HepG2 (cell line): ENCODE data around the gene ARHGAP9. TPM values are rescaled to one million over a fixed set of nuclear protein-coding genes. Genes with fewer than 3 reads are reported as not detected.

ENCODE experiments used
- DMAP1 ChIP-seq: IDR thresholded peaks from 2 replicates; pipeline ENCODE4 v1.6.1; 2016
- GZF1 ChIP-seq: sonication (generic); formaldehyde crosslinking; IDR thresholded peaks from 2 replicates; pipeline ENCODE4 v1.5.1; 2020; ENCODE audit warnings: mild to moderate bottlenecking, missing genetic modification reagents
- KDM4B ChIP-seq: sonication (generic); formaldehyde crosslinking; IDR thresholded peaks from 2 replicates; pipeline ENCODE4 v1.4.0; 2020; ENCODE audit warnings: missing genetic modification reagents
- MTERF4 ChIP-seq: sonication (generic); formaldehyde crosslinking; IDR thresholded peaks from 2 replicates; pipeline ENCODE4 v1.8.0; 2023; ENCODE audit warnings: mild to moderate bottlenecking, missing genetic modification reagents
- MTF1 ChIP-seq: sonication (generic); formaldehyde crosslinking; IDR thresholded peaks from 2 replicates; pipeline ENCODE4 v1.5.0; 2020; ENCODE audit warnings: missing genetic modification reagents
- NCOA1 ChIP-seq: sonication (generic); formaldehyde crosslinking; IDR thresholded peaks from 2 replicates; pipeline ENCODE4 v1.9.0; 2021; ENCODE audit warnings: missing genetic modification reagents
- NCOA2 ChIP-seq: sonication (generic); formaldehyde crosslinking; IDR thresholded peaks from 2 replicates; pipeline ENCODE4 v1.8.0; 2022; ENCODE audit warnings: inconsistent platforms
- NCOR1 ChIP-seq: fragments of 200-600 bp; sonication (generic); IDR thresholded peaks from 2 replicates; pipeline ENCODE4 v1.7.0; 2017; ENCODE audit warnings: antibody characterized with exemption, low read length, borderline replicate concordance
- PATZ1 ChIP-seq: sonication (generic); formaldehyde crosslinking; IDR thresholded peaks from 2 replicates; pipeline ENCODE4 v1.4.0; 2020; ENCODE audit warnings: missing genetic modification reagents
- PPARG ChIP-seq: conservative IDR thresholded peaks from 2 replicates; pipeline ENCODE4 v1.6.1; 2016; ENCODE audit warnings: missing biosample characterization, missing genetic modification reagents
- RAD21 ChIP-seq: fragments of 450-650 bp; formaldehyde crosslinking; IDR thresholded peaks from 2 replicates; pipeline ENCODE4 v1.5.0; 2020; ENCODE audit warnings: mild to moderate bottlenecking
- RBFOX2 ChIP-seq: fragments of 200-400 bp; formaldehyde crosslinking; IDR thresholded peaks from 2 replicates; pipeline ENCODE4 v1.6.1; 2017; ENCODE audit warnings: low read depth, mild to moderate bottlenecking, low read length
- RBM39 ChIP-seq: fragments of 200-400 bp; formaldehyde crosslinking; IDR thresholded peaks from one replicate; pipeline ENCODE4 v1.6.1; 2018; ENCODE audit warnings: antibody characterized with exemption, mild to moderate bottlenecking, low read depth, low read length; ENCODE audit not compliant: poor library complexity, severe bottlenecking
- SIN3A ChIP-seq: IDR thresholded peaks from 2 replicates; pipeline ENCODE4 v1.6.1; 2011; ENCODE audit warnings: low read depth, mild to moderate bottlenecking, control low read depth, low read length, borderline replicate concordance
- SP4 ChIP-seq: sonication (generic); formaldehyde crosslinking; IDR thresholded peaks from 2 replicates; pipeline ENCODE4 v1.8.1; 2023; ENCODE audit warnings: mild to moderate bottlenecking, missing genetic modification reagents
- TRIM22 ChIP-seq: fragments of 450-650 bp; IDR thresholded peaks from 2 replicates; pipeline ENCODE4 v1.6.1; 2017
- ZNF124 ChIP-seq: sonication (generic); formaldehyde crosslinking; IDR thresholded peaks from 2 replicates; pipeline ENCODE4 v1.4.0; 2020; ENCODE audit warnings: missing genetic modification reagents
- ZNF18 ChIP-seq: sonication (generic); formaldehyde crosslinking; IDR thresholded peaks from 2 replicates; pipeline ENCODE4 v1.8.0; 2022; ENCODE audit warnings: mild to moderate bottlenecking, missing genetic modification reagents; ENCODE audit not compliant: insufficient replicate concordance
- ZNF362 ChIP-seq: sonication (generic); formaldehyde crosslinking; IDR thresholded peaks from 2 replicates; pipeline ENCODE4 v1.4.0; 2020; ENCODE audit warnings: missing genetic modification reagents, mild to moderate bottlenecking, borderline replicate concordance
- ZNF614 ChIP-seq: IDR thresholded peaks from 2 replicates; pipeline ENCODE4 v1.6.1; 2018; ENCODE audit warnings: missing biosample characterization, missing genetic modification reagents, inconsistent platforms, borderline replicate concordance
- ZNF644 ChIP-seq: IDR thresholded peaks from 2 replicates; pipeline ENCODE4 v1.6.1; 2016; ENCODE audit warnings: low read depth
- ZNF775 ChIP-seq: sonication (generic); formaldehyde crosslinking; IDR thresholded peaks from 2 replicates; pipeline ENCODE4 v1.4.0; 2020; ENCODE audit warnings: missing genetic modification reagents, mild to moderate bottlenecking, moderate library complexity, borderline replicate concordance
- ZNF891 ChIP-seq: sonication (generic); formaldehyde crosslinking; IDR thresholded peaks from 2 replicates; pipeline ENCODE4 v1.5.0; 2020; ENCODE audit warnings: mild to moderate bottlenecking, missing genetic modification reagents
- polyA plus RNA-seq, 8 experiments: library from polyadenylated mRNA; depleted of rRNA in 3 of 8; stranded (reverse) in 7 of 8; unstranded in 1 of 8; fragments of >200 nt; fragmentation: Illumina TruSeq in 4 of 8; extraction: Trizol in 4 of 8; gene quantifications; 2 replicates each; pipeline versions ENCODE4 v1.2.1 to v1.2.3, GENCODE V29; 2011 to 2016; ENCODE audit warnings: low read depth in 4 of 8, missing spikeins in 1 of 8, mixed read lengths in 1 of 8; ENCODE audit not compliant: insufficient read depth in 1 of 8
- total RNA-seq, 5 experiments: library from RNA; depleted of rRNA; stranded (reverse); fragments of >200 nt; fragmentation: Illumina TruSeq; extraction: Trizol; gene quantifications; 2 replicates each; pipeline ENCODE4 v1.2.3, GENCODE V29; 2016; ENCODE audit warnings: low read depth in 1 of 5

ARHGAP9 gene
- total and polyA plus RNA-seq, 2 of the 13 experiments (the other 11 are each of a cell fraction or from before 2014, with no cell fraction given): 0.18 to 1.2 TPM

GRCh38 chr12:57522011-57522886, 42.6 kb upstream of the ARHGAP9 start, which contains the start of gene MBD6 (continued):
- peak; percentile 74; the same call in 1 of the 2 replicates for TF ChIP-seq NCOR1
- peak; percentile 30; the same call in 1 of the 2 replicates for TF ChIP-seq ZNF891 (CRISPR knock-in tag)
- peak; percentile 94 for TF ChIP-seq SIN3A
- peak; percentile 55; the same call in 1 of the 2 replicates for TF ChIP-seq SP4
- TF ChIP-seq ZNF362 (CRISPR knock-in tag): peak; percentile 46; the same call in 1 of the 2 replicates
- TF ChIP-seq MTERF4 (CRISPR knock-in tag): peak; percentile 28; the same call in 1 of the 2 replicates
- TF ChIP-seq ZNF775 (CRISPR knock-in tag): no peak
- no peak for TF ChIP-seq GZF1 (CRISPR knock-in tag)
- peak; percentile 9 for TF ChIP-seq ZNF18
- peak; percentile 28; the same call in 1 of the 2 replicates for TF ChIP-seq NCOA1
- no peak for TF ChIP-seq ZNF124 (CRISPR knock-in tag)
- no peak; the same call in 1 of the 2 replicates for TF ChIP-seq PPARG (CRISPR knock-in tag)
- peak; percentile 41 for TF ChIP-seq NCOA2 (CRISPR knock-in tag)
- peak; percentile 85 for TF ChIP-seq RBFOX2
- peak; percentile 98 for TF ChIP-seq PATZ1 (CRISPR knock-in tag)
- TF ChIP-seq TRIM22: no peak
- peak; percentile 54 for TF ChIP-seq DMAP1 (CRISPR knock-in tag)
- 0 out of 2 replicates have a peak, but pooled peaks have one; percentile 17 for TF ChIP-seq RAD21 (CRISPR knock-in tag)
- TF ChIP-seq ZNF614 (CRISPR knock-in tag): no peak
- peak; percentile 10; the same call in 1 of the 2 replicates for TF ChIP-seq KDM4B (CRISPR knock-in tag)
- TF ChIP-seq MTF1 (CRISPR knock-in tag): no peak
- TF ChIP-seq ZNF644 (CRISPR knock-in tag): no peak
- no peak for TF ChIP-seq RBM39
